NT2/D1 (cell line): ENCODE data around the gene ZNF837.

Source experiments
- SUZ12 ChIP-seq: IDR thresholded peaks from 2 replicates; pipeline ENCODE4 v1.6.1; 2011; ENCODE audit not compliant: insufficient read length, insufficient read depth; ENCODE audit errors: extremely low read depth
- ZNF274 ChIP-seq: IDR thresholded peaks from 2 replicates; pipeline ENCODE4 v1.6.1; 2011; ENCODE audit warnings: mild to moderate bottlenecking, low read depth, low read length

- no peak for TF ChIP-seq SUZ12
- TF ChIP-seq ZNF274, result no peak
These were observed 18.9 kb downstream of the ZNF837 start for GRCh38 chr19:58361900-58362271.
